22Rv1 (cell line): ENCODE measurements around the gene TMTC1.
"Not testable (repeated sequence)": the region's sequence is repeated elsewhere in the genome, so short reads cannot be mapped to it uniquely, and the experiment has no call there.

ENCODE experiments used
- H3K27ac ChIP-seq: fragments of 450-650 bp; 2 replicates; pipeline ENCODE4 v1.5.1; 2017
- CTCF ChIP-seq: fragments of 450-650 bp; IDR thresholded peaks from 2 replicates; pipeline ENCODE4 v1.5.1; 2017; ENCODE audit warnings: mild to moderate bottlenecking
- ZFX ChIP-seq: fragments of 450-650 bp; IDR thresholded peaks from 2 replicates; pipeline ENCODE4 v1.6.1; 2017; ENCODE audit warnings: antibody characterized with exemption, borderline replicate concordance

Gene TMTC1

GRCh38 chr12:29783773-29784666, at the start of gene TMTC1:
TSS of gene TMTC1 (minus strand) at chr12:29783942. CDS start at chr12:29783751, 191 bp downstream.
- H3K27ac ChIP-seq, result peak within 1 kb of the TSS; percentile 24; the same call in 1 of the 2 replicates
- no peak for TF ChIP-seq CTCF
- no peak for TF ChIP-seq ZFX

GRCh38 chr12:29831173-29831572, 47.4 kb upstream of the TMTC1 start:
- TF ChIP-seq ZFX (no peak), CTCF (no peak)
- peak overlapping the region; percentile 44 for H3K27ac ChIP-seq

GRCh38 chr12:29830391-29830790, 46.6 kb upstream of the TMTC1 start:
- peak overlapping the region; percentile 44 for H3K27ac ChIP-seq
- TF ChIP-seq CTCF, result no peak
- TF ChIP-seq ZFX, result no peak

GRCh38 chr12:29818916-29819623, 35.3 kb upstream of the TMTC1 start:
- TF ChIP-seq CTCF, result no peak
- H3K27ac ChIP-seq, result no peak overlapping the region

GRCh38 chr12:29816874-29817725, 33.4 kb upstream of the TMTC1 start:
- H3K27ac ChIP-seq, result no peak overlapping the region
- TF ChIP-seq ZFX (no peak), CTCF (no peak)

- 0 out of 2 replicates have a peak, but pooled peaks have one; percentile 8 for TF ChIP-seq CTCF
- H3K27ac ChIP-seq, result not testable (repeated sequence)
Observed at GRCh38 chr12:29809616-29810361, 26.0 kb upstream of the TMTC1 start.
